CD1c-positive myeloid dendritic cell (primary cell): ENCODE results near the gene RAD51B.
"Not testable (repeated sequence)": the region's sequence is repeated elsewhere in the genome, so short reads cannot be mapped to it uniquely, and the experiment has no call there.

Experiments
- DNase-seq: peaks from one replicate; pipeline ENCODE4 v3.0.0-alpha.2; 2016; ENCODE audit errors: extremely low spot score

RAD51B gene

GRCh38 chr14:68027276-68027675, 207.7 kb downstream of the RAD51B start:
- no peak for DNase-seq

GRCh38 chr14:68028075-68028474, 208.5 kb downstream of the RAD51B start:
- DNase-seq = no peak

- DNase-seq = not testable (repeated sequence)
Measured at GRCh38 chr14:68031011-68031410, 211.4 kb downstream of the RAD51B start.

- DNase-seq = no peak
Measured at GRCh38 chr14:68032154-68032553, 212.6 kb downstream of the RAD51B start.

DNA sequence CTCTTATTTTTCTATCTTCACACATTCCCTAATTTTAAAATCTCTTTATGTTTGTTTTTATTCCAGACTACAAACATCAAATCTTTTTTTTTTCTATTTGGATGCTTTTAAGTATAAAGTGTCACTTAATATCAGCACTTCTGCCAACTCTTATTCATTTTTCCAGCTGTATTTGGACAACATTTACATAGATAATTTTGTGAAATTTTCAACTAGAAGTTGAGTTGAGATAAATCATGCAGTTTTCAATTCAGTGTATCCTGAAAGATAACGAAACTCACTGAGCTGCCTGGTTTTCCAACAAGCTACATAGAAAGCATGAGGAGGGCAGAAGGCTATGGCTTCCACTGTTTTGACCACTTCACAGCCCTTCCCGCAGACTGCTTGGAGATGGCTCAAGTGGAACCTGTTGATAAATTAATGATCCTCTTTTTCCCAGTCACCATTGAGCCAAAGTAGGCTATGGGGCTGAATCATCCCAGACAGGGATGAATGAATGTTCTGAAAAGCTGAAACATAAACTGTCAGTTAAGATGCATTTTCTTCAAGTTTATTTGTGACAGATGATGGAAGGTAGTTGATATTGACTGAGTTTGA, 213.9 kb downstream of the RAD51B start:
- no peak for DNase-seq

DNA sequence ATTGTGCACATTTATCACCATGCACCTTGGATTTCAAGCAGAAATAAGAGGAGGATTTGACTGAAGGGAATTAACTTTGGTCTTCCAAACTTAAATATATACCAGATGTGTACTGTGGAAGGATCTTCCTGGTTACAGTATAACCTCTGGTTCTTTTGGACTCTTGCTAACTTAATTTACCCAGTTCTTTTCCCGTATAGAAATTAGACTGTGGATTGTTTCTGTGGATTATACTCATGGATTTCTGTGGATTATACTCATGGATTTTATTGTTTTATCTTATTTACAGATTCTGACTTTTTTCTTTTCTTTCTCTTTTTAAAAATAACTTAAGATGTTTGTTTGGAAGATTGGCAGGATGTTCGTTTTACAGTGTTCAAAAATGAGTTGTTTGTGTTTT, 215.3 kb downstream of the RAD51B start:
- no peak for DNase-seq

GRCh38 chr14:68036202-68036601, 216.6 kb downstream of the RAD51B start:
- no peak for DNase-seq

- no peak for DNase-seq
Measured at GRCh38 chr14:68039593-68039992, 220.0 kb downstream of the RAD51B start.

DNA sequence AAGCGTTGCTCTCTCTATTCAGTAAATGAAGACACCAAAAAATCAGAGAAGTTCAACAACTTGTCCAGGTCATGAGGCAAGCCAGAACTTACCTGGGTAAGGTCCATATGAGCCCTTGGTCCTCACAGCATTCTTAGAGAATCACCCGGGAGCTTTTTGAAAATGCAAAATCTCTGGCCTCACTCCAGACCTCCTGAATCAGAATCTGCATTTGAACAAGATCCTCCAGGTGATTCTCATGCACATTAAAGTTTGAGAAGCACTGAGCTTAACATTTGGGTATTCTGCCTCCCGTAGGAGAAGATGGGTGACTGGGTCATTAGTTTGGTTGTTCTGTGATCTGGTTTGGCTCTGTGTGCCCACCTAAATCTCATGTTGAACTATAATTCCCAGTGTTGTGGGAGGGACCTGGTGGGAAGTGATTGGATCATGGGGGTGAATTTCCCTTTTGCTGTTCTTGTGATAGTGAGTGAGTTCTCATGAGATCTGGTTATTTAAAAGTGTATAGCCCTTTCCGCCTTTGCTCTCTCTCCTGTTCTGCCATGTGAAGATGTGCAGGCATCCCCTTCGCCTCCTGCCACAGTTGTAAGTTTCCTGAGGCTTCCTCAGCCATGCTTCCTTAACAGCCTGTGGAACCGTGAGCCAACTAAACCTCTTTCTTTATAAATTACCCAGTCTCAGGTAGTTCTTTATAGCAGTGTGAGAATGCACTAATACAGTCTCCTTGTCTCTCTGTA, 221.2 kb downstream of the RAD51B start:
- no peak for DNase-seq

GRCh38 chr14:68041876-68042354, 222.3 kb downstream of the RAD51B start:
- no peak for DNase-seq

DNA sequence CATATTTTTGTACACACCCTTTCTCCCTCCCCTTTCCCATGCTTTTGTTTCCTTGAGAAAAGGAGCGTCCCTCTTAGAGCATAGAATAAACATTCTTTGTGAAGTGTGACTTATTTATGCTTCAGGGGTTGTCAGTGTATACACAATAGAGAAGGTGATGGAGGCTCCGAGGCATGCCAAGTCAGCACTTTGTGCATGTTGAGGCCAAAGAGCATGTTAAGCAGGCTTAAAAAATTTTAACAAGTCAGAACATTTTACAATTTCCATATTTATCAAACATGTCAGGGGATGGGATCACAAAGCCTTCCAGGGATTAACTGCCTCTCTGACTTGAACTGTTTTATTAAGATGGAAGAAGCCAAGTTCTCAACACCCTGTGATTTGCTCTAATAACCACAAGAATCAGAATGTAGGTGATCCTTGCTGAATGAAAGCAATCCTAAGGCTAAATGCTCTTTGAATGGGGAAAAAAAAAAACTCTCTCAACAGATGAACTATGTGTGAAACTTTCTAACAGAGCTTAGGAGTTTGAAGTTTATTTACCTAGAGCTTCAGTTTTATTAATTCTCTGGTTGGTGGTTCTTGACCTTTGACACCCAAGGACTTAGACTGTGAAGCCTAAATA, 223.1 kb downstream of the RAD51B start:
- no peak for DNase-seq

DNA sequence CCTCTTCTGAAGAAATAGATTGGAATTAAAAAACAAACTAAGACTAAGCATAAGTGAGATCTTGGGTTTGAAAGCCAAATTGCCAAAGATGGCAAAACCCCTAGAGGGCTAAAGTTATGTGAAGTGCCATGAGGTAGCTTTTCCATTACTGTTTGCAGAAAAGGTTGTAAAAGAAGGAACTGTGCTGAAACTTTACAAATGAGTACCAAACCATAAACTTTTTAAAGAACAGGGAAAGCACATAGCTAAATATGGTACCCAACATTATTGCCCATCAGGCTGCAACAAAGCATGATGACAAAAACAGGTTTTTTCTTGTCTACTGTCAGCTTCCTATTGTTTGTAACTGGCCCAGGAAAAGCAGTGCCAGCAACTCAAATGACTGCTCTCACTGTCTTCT, 224.2 kb downstream of the RAD51B start:
- no peak for DNase-seq

DNA sequence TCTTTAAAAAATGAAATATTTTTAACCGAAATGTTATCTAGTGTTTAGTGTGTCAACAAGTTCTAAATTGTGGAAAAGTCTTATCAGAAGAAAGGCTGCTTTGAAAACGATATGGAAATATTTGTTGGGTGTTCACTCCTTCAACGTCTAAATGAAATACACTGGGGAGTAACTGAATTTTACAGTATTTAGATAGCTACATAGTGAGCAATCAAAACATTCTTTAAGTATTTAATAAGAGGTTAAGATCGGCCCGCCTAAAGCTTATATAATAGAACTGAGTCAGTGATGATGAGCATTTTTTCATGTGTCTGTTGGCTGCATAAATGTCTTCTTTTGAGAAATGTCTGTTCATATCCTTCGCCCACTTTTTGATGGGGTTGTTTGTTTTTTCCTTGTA, 228.3 kb downstream of the RAD51B start:
- DNase-seq = no peak

- DNase-seq = not testable (repeated sequence)
Measured at GRCh38 chr14:68048815-68049214, 229.2 kb downstream of the RAD51B start.

GRCh38 chr14:68050177-68050576, 230.6 kb downstream of the RAD51B start:
- no peak for DNase-seq

- no peak for DNase-seq
Measured at GRCh38 chr14:68051146-68051545, 231.6 kb downstream of the RAD51B start.

- DNase-seq = no peak
Measured at GRCh38 chr14:68060198-68060597, 240.6 kb downstream of the RAD51B start.

- DNase-seq = no peak
Measured at GRCh38 chr14:68062651-68063050, 243.1 kb downstream of the RAD51B start.

GRCh38 chr14:68065322-68065721, 245.7 kb downstream of the RAD51B start:
- DNase-seq = no peak

GRCh38 chr14:68074765-68075381, 255.3 kb downstream of the RAD51B start:
- no peak for DNase-seq

GRCh38 chr14:68075382-68076029, 255.9 kb downstream of the RAD51B start:
- no peak for DNase-seq

DNA sequence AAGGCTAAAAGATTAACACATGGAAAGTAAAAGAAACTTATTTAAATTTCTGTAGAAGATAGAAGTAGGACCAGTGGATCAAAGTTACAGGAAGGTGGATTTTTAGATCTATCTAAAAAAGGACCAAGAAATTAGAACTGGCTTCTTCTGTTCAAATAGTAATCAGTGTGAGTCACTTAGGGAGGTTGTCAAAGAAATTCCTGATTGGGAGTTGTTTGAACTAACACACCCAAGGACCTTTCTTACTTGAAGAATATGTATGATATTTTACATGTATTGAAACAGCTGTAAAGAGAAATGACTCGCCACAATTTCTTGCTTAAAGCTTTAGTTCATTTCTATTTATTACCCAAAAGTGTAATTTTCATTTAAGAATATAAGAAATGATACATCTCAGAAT, 256.9 kb downstream of the RAD51B start:
- DNase-seq = no peak
